ENCODE measurements around the gene ERC1.

DNA sequence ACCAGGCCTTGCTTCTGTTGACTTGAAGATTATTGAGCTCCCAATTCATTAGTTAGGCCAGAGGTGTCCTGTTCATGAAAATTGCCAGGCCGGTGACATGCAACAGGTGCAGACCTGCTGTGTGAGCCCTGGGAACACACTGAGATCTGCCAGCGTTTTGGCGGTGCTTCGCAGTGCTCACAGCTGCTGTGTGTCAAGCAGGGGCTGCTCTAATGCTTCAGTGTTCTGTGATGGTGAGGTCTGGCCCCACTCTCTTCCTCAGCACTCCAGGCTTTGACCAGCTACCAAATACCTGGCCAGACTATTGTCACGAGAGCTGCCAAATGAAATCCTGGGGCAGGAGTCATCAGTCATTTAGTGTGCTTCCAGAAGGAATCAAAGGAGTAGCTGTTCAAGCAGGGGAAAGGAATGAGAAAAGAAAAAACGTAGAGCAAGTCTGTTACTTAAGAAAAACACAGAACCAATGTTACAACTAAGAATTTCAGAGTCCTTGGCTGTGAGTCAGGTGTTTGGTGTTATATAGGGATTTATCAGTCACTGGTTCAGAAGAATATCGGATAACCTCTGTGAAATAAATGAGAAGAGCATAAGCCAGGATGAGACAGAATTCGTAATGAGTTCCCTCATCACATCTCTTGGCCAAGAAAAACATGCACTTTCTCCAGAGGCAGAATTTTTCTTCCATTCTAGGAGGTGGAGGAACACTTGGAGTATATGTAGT, 452.6 kb downstream of the ERC1 start:
- TF ChIP-seq POLR2A (IDR thresholded peaks at IDR 0.05): no peak
- TF ChIP-seq, protein P1, sequence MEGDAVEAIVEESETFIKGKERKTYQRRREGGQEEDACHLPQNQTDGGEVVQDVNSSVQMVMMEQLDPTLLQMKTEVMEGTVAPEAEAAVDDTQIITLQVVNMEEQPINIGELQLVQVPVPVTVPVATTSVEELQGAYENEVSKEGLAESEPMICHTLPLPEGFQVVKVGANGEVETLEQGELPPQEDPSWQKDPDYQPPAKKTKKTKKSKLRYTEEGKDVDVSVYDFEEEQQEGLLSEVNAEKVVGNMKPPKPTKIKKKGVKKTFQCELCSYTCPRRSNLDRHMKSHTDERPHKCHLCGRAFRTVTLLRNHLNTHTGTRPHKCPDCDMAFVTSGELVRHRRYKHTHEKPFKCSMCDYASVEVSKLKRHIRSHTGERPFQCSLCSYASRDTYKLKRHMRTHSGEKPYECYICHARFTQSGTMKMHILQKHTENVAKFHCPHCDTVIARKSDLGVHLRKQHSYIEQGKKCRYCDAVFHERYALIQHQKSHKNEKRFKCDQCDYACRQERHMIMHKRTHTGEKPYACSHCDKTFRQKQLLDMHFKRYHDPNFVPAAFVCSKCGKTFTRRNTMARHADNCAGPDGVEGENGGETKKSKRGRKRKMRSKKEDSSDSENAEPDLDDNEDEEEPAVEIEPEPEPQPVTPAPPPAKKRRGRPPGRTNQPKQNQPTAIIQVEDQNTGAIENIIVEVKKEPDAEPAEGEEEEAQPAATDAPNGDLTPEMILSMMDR (IDR thresholded peaks at IDR 0.05): no peak
- no peak for TF ChIP-seq POLR2AphosphoS5 (IDR thresholded peaks at IDR 0.05)
